ENCODE data around the gene RCSD1.

RCSD1 gene

GRCh38 chr1:167672831-167673230, 42.8 kb downstream of the RCSD1 start:
- Histone ChIP-seq H3K4me3 (ENCODE audit: low read length) (no peak overlapping the region), H3K4me1 (ENCODE audit: control insufficient read depth, insufficient read depth, low read length) (no peaks in the 10 kb centered on the region), H3K27me3 (replicated peaks; ENCODE audit: control insufficient read depth, insufficient read depth, low read length) (peaks cover 3% of the 10 kb centered on the region), H3K36me3 (ENCODE audit: control insufficient read depth, insufficient read depth, low read length, severe bottlenecking) (no peaks in the 10 kb centered on the region), H3K9me3 (ENCODE audit: control insufficient read depth, low read length) (no peaks in the 10 kb centered on the region), H3K9ac (ENCODE audit: low read length) (no peak overlapping the region)
- DNase-seq (ENCODE audit: low read depth) = no peak

GRCh38 chr1:167673265-167673664, 43.2 kb downstream of the RCSD1 start:
- Histone ChIP-seq H3K4me1 (ENCODE audit: control insufficient read depth, insufficient read depth, low read length) (no peaks in the 10 kb centered on the region), H3K4me3 (ENCODE audit: low read length) (no peak overlapping the region), H3K9ac (ENCODE audit: low read length) (no peak overlapping the region), H3K36me3 (ENCODE audit: control insufficient read depth, insufficient read depth, low read length, severe bottlenecking) (no peaks in the 10 kb centered on the region), H3K9me3 (ENCODE audit: control insufficient read depth, low read length) (no peaks in the 10 kb centered on the region), H3K27me3 (replicated peaks; ENCODE audit: control insufficient read depth, insufficient read depth, low read length) (peaks cover 3% of the 10 kb centered on the region)
- DNase-seq (ENCODE audit: low read depth) = no peak

- Histone ChIP-seq H3K4me3 (ENCODE audit: low read length) (no peak overlapping the region), H3K36me3 (ENCODE audit: control insufficient read depth, insufficient read depth, low read length, severe bottlenecking) (no peaks in the 10 kb centered on the region), H3K4me1 (ENCODE audit: control insufficient read depth, insufficient read depth, low read length) (no peaks in the 10 kb centered on the region), H3K9ac (ENCODE audit: low read length) (no peak overlapping the region), H3K27me3 (replicated peaks; ENCODE audit: control insufficient read depth, insufficient read depth, low read length) (peaks cover 3% of the 10 kb centered on the region), H3K9me3 (ENCODE audit: control insufficient read depth, low read length) (no peaks in the 10 kb centered on the region)
- no peak for DNase-seq (ENCODE audit: low read depth)
Observed at GRCh38 chr1:167674156-167674555, 44.1 kb downstream of the RCSD1 start.

- DNase-seq (ENCODE audit: low read depth) = no peak
- Histone ChIP-seq H3K27me3 (replicated peaks; ENCODE audit: control insufficient read depth, insufficient read depth, low read length) (peaks cover 3% of the 10 kb centered on the region), H3K4me1 (ENCODE audit: control insufficient read depth, insufficient read depth, low read length) (no peaks in the 10 kb centered on the region), H3K36me3 (ENCODE audit: control insufficient read depth, insufficient read depth, low read length, severe bottlenecking) (no peaks in the 10 kb centered on the region), H3K9ac (ENCODE audit: low read length) (no peak overlapping the region), H3K4me3 (ENCODE audit: low read length) (no peak overlapping the region), H3K9me3 (ENCODE audit: control insufficient read depth, low read length) (no peaks in the 10 kb centered on the region)
Observed at GRCh38 chr1:167675440-167675839, 45.4 kb downstream of the RCSD1 start.

DNA sequence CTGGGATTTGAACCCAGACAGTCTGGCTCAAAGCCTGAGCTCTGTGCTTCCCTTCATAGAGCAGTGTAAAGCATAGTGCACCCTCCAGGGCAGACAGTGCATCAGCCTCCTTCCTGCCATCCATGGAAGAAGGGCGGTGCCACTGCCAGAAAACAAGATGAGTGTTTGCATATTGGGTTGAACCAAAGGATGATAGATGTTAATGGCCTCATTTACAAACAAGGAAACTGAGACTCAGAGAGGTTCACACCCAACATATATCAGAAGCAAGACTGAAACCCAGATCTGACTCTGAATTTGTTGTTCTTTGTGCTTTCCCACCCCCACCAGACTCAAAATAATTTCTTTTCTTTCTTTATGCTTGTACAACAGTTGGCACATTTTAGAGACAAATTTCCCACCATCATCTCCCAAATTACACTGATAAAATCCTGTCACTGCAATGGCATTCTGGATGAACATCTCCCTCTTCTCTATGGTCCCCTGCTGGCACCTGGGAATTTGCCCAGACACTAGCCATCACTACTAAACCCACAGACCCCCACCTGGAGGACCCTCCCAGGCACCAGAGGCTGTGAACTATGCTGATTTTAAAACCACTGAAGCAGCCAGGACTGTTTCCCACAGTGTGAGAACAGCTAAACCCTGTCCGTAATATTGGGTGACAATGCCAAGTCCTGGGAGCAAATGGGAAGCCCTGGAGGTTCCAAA, 46.3 kb downstream of the RCSD1 start:
- no peak for DNase-seq (ENCODE audit: low read depth)
- Histone ChIP-seq H3K4me3 (ENCODE audit: low read length) (no peak overlapping the region), H3K9me3 (ENCODE audit: control insufficient read depth, low read length) (no peaks in the 10 kb centered on the region), H3K9ac (ENCODE audit: low read length) (no peak overlapping the region), H3K4me1 (ENCODE audit: control insufficient read depth, insufficient read depth, low read length) (no peaks in the 10 kb centered on the region), H3K36me3 (ENCODE audit: control insufficient read depth, insufficient read depth, low read length, severe bottlenecking) (no peaks in the 10 kb centered on the region), H3K27me3 (replicated peaks; ENCODE audit: control insufficient read depth, insufficient read depth, low read length) (peaks cover 3% of the 10 kb centered on the region)

- Histone ChIP-seq H3K9ac (ENCODE audit: low read length) (no peak overlapping the region), H3K4me1 (ENCODE audit: control insufficient read depth, insufficient read depth, low read length) (no peaks in the 10 kb centered on the region), H3K36me3 (ENCODE audit: control insufficient read depth, insufficient read depth, low read length, severe bottlenecking) (no peaks in the 10 kb centered on the region), H3K9me3 (ENCODE audit: control insufficient read depth, low read length) (no peaks in the 10 kb centered on the region), H3K4me3 (ENCODE audit: low read length) (no peak overlapping the region), H3K27me3 (replicated peaks; ENCODE audit: control insufficient read depth, insufficient read depth, low read length) (peaks cover 3% of the 10 kb centered on the region)
- DNase-seq (ENCODE audit: low read depth) = no peak
Observed at GRCh38 chr1:167676916-167677848, 47.1 kb downstream of the RCSD1 start.

DNA sequence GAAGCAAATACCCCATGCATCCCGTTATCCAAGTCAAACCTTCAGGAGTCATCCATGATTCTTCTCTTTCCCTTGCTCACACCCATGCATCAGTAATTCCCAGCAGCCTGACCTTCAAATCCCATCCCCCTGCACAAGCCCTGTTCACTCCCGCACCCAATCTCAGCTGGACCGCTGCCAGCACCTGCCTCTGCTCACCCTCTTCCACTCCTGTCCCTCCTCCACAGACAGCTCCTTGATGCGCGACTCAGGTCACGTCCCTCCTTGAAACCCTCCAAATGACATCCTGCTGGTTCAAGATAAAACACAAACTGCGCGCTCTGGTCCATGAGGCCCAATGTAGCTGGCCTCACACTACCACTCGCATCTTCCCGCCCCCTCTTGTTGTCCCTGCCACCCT, 48.4 kb downstream of the RCSD1 start:
- Histone ChIP-seq H3K27me3 (replicated peaks; ENCODE audit: control insufficient read depth, insufficient read depth, low read length) (no peaks in the 10 kb centered on the region), H3K36me3 (ENCODE audit: control insufficient read depth, insufficient read depth, low read length, severe bottlenecking) (no peaks in the 10 kb centered on the region), H3K4me3 (ENCODE audit: low read length) (no peak overlapping the region), H3K9ac (ENCODE audit: low read length) (no peak overlapping the region), H3K4me1 (ENCODE audit: control insufficient read depth, insufficient read depth, low read length) (no peaks in the 10 kb centered on the region), H3K9me3 (ENCODE audit: control insufficient read depth, low read length) (no peaks in the 10 kb centered on the region)
- no peak for DNase-seq (ENCODE audit: low read depth)

DNA sequence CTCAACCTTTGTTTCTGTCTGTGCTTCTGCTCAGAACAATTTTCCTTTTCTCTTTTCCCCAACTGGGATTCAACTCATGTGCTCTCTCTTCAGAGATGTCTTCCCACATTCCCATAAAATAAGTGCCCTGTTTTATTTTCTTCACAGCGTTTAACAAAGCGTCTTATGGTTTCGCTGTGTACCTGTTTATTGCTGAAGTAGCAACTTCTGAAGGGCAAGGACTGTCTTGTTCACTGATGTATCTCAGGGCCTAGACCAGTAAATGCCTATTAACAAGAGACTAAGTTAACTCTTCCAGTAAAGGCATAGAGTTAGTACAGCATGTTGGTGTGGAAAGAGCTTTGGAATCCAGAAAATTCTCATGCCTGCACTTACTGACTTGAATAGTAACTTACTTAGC, 48.8 kb downstream of the RCSD1 start:
- no peak overlapping the region for H3K4me3 ChIP-seq (ENCODE audit: low read length)
- no peaks in the 10 kb centered on the region for H3K27me3 ChIP-seq (replicated peaks; ENCODE audit: control insufficient read depth, insufficient read depth, low read length)
- no peaks in the 10 kb centered on the region for H3K9me3 ChIP-seq (ENCODE audit: control insufficient read depth, low read length)
- H3K9ac ChIP-seq (ENCODE audit: low read length) = no peak overlapping the region
- H3K4me1 ChIP-seq (ENCODE audit: control insufficient read depth, insufficient read depth, low read length) = no peaks in the 10 kb centered on the region
- DNase-seq (ENCODE audit: low read depth) = no peak
- H3K36me3 ChIP-seq (ENCODE audit: control insufficient read depth, insufficient read depth, low read length, severe bottlenecking) = no peaks in the 10 kb centered on the region

DNA sequence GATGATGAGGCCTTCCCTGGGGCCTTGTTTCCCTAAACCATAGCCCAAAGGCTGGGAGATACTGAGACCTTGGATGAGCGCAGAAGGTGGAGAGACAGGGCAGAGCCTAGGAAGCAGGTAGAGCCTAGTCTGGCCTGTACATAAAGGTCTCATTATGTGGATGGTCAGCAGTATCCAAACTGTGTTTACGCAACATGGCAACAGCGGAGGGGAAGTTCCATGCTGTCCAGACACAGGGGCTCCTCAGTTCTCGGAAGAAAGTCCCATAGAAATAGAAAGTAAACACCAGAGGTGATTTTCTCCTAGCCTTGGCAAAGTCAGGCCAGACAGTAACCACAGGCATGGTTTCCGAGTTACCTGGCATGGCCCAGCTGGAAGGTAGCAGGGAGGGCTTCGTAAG, 49.7 kb downstream of the RCSD1 start:
- no peak overlapping the region for H3K4me3 ChIP-seq (ENCODE audit: low read length)
- H3K4me1 ChIP-seq (ENCODE audit: control insufficient read depth, insufficient read depth, low read length) = no peaks in the 10 kb centered on the region
- H3K27me3 ChIP-seq (replicated peaks; ENCODE audit: control insufficient read depth, insufficient read depth, low read length) = no peaks in the 10 kb centered on the region
- no peaks in the 10 kb centered on the region for H3K9me3 ChIP-seq (ENCODE audit: control insufficient read depth, low read length)
- no peak overlapping the region for H3K9ac ChIP-seq (ENCODE audit: low read length)
- DNase-seq (ENCODE audit: low read depth) = no peak
- no peaks in the 10 kb centered on the region for H3K36me3 ChIP-seq (ENCODE audit: control insufficient read depth, insufficient read depth, low read length, severe bottlenecking)

DNA sequence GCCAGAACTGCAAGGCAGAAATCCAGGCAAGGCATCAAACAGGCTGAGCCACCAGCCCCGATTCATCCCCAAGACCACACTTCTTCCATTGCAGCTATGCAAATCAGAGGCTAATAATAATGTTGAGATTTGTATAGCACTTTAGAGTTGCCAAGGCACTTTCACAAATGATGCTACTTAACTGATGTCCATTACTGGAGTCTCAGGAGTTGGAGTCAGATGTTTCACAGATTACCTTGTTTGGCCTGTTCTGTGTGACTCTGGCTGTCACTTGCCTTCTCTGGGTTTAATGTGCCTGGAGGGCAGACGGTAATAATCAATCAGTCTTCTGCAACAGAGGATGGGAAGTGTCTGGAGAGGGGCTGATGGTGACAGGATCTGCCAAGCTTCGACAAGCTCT, 51.0 kb downstream of the RCSD1 start:
- Histone ChIP-seq H3K4me3 (ENCODE audit: low read length) (no peak overlapping the region), H3K36me3 (ENCODE audit: control insufficient read depth, insufficient read depth, low read length, severe bottlenecking) (no peaks in the 10 kb centered on the region), H3K9ac (ENCODE audit: low read length) (no peak overlapping the region), H3K4me1 (ENCODE audit: control insufficient read depth, insufficient read depth, low read length) (no peaks in the 10 kb centered on the region), H3K9me3 (ENCODE audit: control insufficient read depth, low read length) (no peaks in the 10 kb centered on the region), H3K27me3 (replicated peaks; ENCODE audit: control insufficient read depth, insufficient read depth, low read length) (peaks cover 3% of the 10 kb centered on the region)
- DNase-seq (ENCODE audit: low read depth) = no peak

- DNase-seq (ENCODE audit: low read depth) = no peak
- no peaks in the 10 kb centered on the region for H3K9me3 ChIP-seq (ENCODE audit: control insufficient read depth, low read length)
- no peaks in the 10 kb centered on the region for H3K36me3 ChIP-seq (ENCODE audit: control insufficient read depth, insufficient read depth, low read length, severe bottlenecking)
- no peak overlapping the region for H3K9ac ChIP-seq (ENCODE audit: low read length)
- no peaks in the 10 kb centered on the region for H3K4me1 ChIP-seq (ENCODE audit: control insufficient read depth, insufficient read depth, low read length)
- peaks cover 3% of the 10 kb centered on the region for H3K27me3 ChIP-seq (replicated peaks; ENCODE audit: control insufficient read depth, insufficient read depth, low read length)
- H3K4me3 ChIP-seq (ENCODE audit: low read length) = no peak overlapping the region
Observed at GRCh38 chr1:167681451-167682098, 51.5 kb downstream of the RCSD1 start.
